HG03575 (cell line): Measurements from ENCODE around the gene CPVL.

Experiments used
- ATAC-seq: cut with Tn5 transposase; IDR thresholded peaks from one replicate; pipeline ENCODE4 v1.9.1; 2021; ENCODE audit not compliant: unreplicated experiment, insufficient number of reproducible peaks, low FRiP score; ENCODE audit errors: extremely low read depth

The CPVL gene

GRCh38 chr7:28960071-28960840, 186.1 kb downstream of the CPVL start:
- no peak for ATAC-seq

DNA sequence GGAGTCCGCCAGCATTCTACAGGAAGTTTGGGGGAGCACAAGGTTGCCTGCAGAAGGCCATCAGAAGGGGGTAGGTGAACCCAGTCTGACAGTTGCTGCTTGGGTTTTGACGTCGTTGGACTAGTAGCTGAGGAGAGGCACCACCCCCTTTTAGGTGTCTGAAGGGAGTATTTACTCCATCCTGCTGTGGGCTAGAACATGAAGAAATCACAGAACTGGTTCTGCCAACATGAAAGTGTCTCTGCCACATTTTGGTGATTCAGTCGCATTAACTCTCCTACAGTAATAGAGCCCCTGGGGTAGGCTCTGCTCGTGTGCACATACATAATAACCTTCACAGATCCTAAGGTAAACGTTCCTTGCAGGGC, 187.4 kb downstream of the CPVL start:
- ATAC-seq = no peak

DNA sequence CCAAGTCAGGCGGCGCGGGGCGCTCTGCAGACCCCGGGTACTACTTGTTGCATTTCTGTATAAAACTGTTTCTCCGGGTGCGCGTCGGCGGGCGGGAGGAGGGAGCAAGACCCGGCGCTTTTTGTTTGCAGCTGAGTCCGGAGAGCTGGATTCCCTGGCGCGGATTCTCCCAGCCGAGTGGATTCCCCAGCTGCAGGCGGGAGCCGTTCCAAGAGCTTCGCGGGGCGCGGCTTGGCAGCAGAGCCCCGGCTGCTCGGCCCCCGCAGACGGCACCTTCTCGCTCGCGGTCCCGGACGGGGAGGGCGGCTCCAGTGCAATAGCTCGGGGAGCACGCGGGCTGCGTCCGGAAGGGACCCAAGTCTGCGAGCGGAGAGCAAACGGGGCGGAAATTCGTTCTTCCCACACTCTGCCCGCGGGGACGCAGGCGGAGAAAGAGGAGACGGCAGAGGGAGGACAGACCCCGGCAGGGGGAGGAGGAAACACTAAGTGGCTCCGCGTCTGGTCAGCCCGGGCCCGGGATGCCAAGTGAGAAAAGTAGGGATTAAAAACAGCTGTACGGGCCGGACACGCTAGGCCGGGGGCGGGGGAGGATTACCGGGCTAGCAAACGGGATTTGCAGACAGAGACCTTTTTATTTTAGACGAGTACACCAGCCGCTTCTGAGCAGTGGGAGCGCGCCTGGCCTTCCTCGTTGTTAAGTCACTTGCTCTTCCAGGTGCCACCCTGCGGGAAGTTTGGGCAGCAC, 187.9 kb downstream of the CPVL start, which contains the start of gene TRIL:
TRIL (minus strand) TSS at position 96 of the 745 bp plus-strand sequence. CDS start 284 bp downstream, outside the sequence.
- no peak for ATAC-seq

DNA sequence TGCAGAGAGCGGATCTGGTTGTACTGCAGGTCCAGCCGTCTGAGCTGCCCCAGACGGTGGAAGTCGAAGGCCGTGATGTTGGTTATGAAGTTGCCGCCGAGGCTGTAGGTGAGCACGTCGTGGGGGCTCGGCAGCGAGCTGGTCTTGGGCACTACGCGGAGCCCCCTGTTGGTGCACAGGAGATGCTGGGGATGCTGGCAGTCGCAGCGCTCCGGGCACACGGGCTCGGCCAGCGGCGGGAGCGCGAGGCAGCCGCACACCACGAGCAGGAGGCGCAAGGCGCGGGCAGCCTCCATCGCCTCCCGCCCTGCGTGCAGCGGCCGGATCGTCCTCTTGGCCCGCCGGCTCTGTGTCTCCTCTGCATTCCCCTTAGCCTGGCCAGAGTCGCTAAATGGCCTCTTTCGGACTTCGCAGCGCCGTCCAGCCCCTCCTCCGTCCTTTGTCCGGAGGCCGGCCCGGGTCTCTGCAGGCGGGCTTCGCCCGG, 188.5 kb downstream of the CPVL start:
- no peak for ATAC-seq

- no peak for ATAC-seq
Measured at GRCh38 chr7:28957064-28957750, 189.1 kb downstream of the CPVL start.

DNA sequence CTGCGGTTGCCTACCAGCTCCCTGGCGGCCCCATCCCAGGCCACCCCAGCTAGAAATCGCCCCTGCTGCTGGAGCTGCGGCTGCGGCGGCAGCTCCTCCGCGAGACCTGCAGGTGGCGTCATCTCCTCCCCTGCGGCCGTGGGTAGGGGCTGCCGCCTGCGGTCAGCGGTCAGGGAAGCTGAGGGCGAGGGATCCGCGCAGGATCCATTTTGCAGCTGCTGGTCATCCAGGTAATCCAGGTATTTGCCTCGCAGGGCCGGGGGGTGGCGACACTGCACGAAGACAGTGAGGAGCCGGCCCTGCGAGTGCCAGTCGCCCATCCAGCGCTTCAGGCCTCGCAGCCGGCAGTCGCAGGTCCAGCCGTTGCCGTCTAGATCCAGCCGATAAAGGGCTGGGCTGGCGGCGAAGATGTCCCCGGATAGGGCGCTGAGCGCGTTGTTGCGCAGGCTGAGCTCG, 189.7 kb downstream of the CPVL start:
- no peak for ATAC-seq

GRCh38 chr7:28955718-28956607, 190.4 kb downstream of the CPVL start:
- no peak for ATAC-seq

DNA sequence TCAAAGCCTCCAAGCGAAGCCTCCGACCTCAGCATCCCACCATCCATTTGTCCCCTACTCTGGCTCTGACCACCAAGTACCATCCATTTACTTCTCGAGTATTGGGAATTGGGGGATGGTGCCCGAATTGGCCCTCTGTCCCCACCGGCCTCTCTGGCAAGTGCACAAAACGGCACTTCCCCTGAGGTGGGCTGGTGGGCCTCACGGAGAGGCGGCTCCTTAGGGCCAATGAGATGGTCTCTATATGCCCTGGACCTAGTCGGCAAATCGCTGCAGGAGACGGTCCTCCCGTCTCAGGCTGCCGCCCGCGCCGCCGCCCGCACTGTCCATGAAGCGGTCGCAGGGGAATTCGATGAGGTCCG, 191.0 kb downstream of the CPVL start:
- ATAC-seq = no peak

- ATAC-seq = no peak
Measured at GRCh38 chr7:28954946-28955345, 191.4 kb downstream of the CPVL start.

DNA sequence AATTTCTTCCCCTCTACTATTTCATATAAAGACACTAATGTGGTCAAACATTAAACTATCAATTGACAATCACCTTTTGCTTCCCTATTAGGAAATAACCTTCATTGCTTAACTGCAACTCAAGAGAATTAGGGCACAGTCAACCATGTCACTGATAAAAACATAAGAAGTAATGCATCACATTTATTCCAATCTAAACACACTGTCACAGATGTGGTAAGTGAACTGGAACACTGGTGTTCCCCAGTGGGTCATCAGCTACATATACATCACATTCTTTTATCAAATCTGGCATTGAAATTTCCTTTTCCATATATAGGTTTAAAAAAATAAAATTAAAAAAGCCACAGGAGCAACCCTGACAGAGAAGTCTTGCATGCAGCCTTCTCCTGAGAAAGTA, 191.9 kb downstream of the CPVL start:
- no peak for ATAC-seq

- ATAC-seq = no peak
Measured at GRCh38 chr7:28953633-28954032, 192.7 kb downstream of the CPVL start.
